H9 (cell line): ENCODE measurements around the gene TCF7L2. TPM values are rescaled to one million over a fixed set of nuclear protein-coding genes. Genes with fewer than 3 reads are reported as not detected.

Experiments used
- DNase-seq: peaks from one replicate; pipeline ENCODE4 v3.0.0-alpha.2; 2017
- H2AFZ ChIP-seq: one replicate; pipeline ENCODE4 v1.6.1; 2013; ENCODE audit warnings: mild to moderate bottlenecking, low read length, control low read depth, moderate library complexity
- H2AK5ac ChIP-seq: 2 replicates; pipeline ENCODE4 v1.6.1; 2013; ENCODE audit warnings: low read length, control low read depth, mixed read lengths; ENCODE audit not compliant: insufficient read length
- H2BK120ac ChIP-seq: one replicate; pipeline ENCODE4 v1.6.1; 2013; ENCODE audit warnings: low read depth, mild to moderate bottlenecking, low read length, control low read depth, inconsistent platforms; ENCODE audit not compliant: poor library complexity, severe bottlenecking
- H2BK12ac ChIP-seq: 2 replicates; pipeline ENCODE4 v1.6.1; 2013; ENCODE audit warnings: low read length, control low read depth, mixed read lengths, low read depth; ENCODE audit not compliant: insufficient read length
- H2BK15ac ChIP-seq: 2 replicates; pipeline ENCODE4 v1.6.1; 2013; ENCODE audit warnings: low read depth, low read length, control low read depth
- H2BK20ac ChIP-seq: one replicate; pipeline ENCODE4 v1.6.1; 2013; ENCODE audit warnings: low read depth, mild to moderate bottlenecking, low read length, control low read depth, inconsistent platforms; ENCODE audit not compliant: poor library complexity, severe bottlenecking
- H2BK5ac ChIP-seq: 2 replicates; pipeline ENCODE4 v1.6.1; 2013; ENCODE audit warnings: low read length, control low read depth, mixed read lengths; ENCODE audit not compliant: insufficient read length
- H3K14ac ChIP-seq: 2 replicates; pipeline ENCODE4 v1.6.1; 2013; ENCODE audit warnings: low read length, control low read depth; ENCODE audit not compliant: insufficient read depth
- H3K18ac ChIP-seq: 2 replicates; pipeline ENCODE4 v1.6.1; 2013; ENCODE audit warnings: low read depth, mild to moderate bottlenecking, mixed read lengths, low read length, control low read depth; ENCODE audit not compliant: insufficient read length
- H3K23ac ChIP-seq: 2 replicates; pipeline ENCODE4 v1.6.1; 2013; ENCODE audit warnings: low read length, control low read depth, mixed read lengths, low read depth; ENCODE audit not compliant: insufficient read length
- H3K23me2 ChIP-seq: 2 replicates; pipeline ENCODE4 v1.6.1; 2013; ENCODE audit warnings: low read depth, mild to moderate bottlenecking, mixed read lengths, low read length, control low read depth; ENCODE audit not compliant: insufficient read length, poor library complexity, severe bottlenecking
- H3K27ac ChIP-seq: 2 replicates; pipeline ENCODE4 v1.5.1; 2013; ENCODE audit warnings: low read length, control low read depth, mixed read lengths, low read depth; ENCODE audit not compliant: insufficient read length
- H3K27me3 ChIP-seq: 2 replicates; pipeline ENCODE4 v1.6.1; 2013; ENCODE audit warnings: low read length, control low read depth, inconsistent platforms; ENCODE audit not compliant: insufficient read depth
- H3K4ac ChIP-seq: 2 replicates; pipeline ENCODE4 v1.6.1; 2013; ENCODE audit warnings: low read depth, mild to moderate bottlenecking, control low read depth, inconsistent platforms, low read length, moderate library complexity
- H3K4me1 ChIP-seq: 2 replicates; pipeline ENCODE4 v1.6.1; 2013; ENCODE audit warnings: low read length, control low read depth, inconsistent platforms; ENCODE audit not compliant: insufficient read depth
- H3K4me2 ChIP-seq: 2 replicates; pipeline ENCODE4 v1.6.1; 2013; ENCODE audit warnings: low read length, control low read depth, mixed read lengths; ENCODE audit not compliant: insufficient read length, insufficient read depth
- H3K56ac ChIP-seq: 2 replicates; pipeline ENCODE4 v1.6.1; 2013; ENCODE audit warnings: low read depth, mild to moderate bottlenecking, mixed read lengths, low read length, control low read depth; ENCODE audit not compliant: insufficient read length
- H3K79me1 ChIP-seq: 2 replicates; pipeline ENCODE4 v1.6.1; 2013; ENCODE audit warnings: low read depth, mild to moderate bottlenecking, moderate library complexity, low read length, control low read depth, inconsistent platforms; ENCODE audit not compliant: insufficient read depth, poor library complexity, severe bottlenecking
- H3K79me2 ChIP-seq: 2 replicates; pipeline ENCODE4 v1.6.1; 2013; ENCODE audit warnings: low read length, control low read depth, inconsistent platforms; ENCODE audit not compliant: insufficient read depth
- H3K9ac ChIP-seq: 2 replicates; pipeline ENCODE4 v1.6.1; 2013; ENCODE audit warnings: low read length, control low read depth, mixed read lengths; ENCODE audit not compliant: insufficient read length; ENCODE audit errors: extremely low read depth
- H3K9me3 ChIP-seq: one replicate; pipeline ENCODE4 v1.6.1; 2013; ENCODE audit warnings: low read depth, low read length, inconsistent platforms; ENCODE audit not compliant: control insufficient read depth
- H3T11ph ChIP-seq: one replicate; pipeline ENCODE4 v1.6.1; 2013; ENCODE audit warnings: mild to moderate bottlenecking, low read length, control low read depth, inconsistent platforms
- H4K20me1 ChIP-seq: one replicate; pipeline ENCODE4 v1.6.1; 2013; ENCODE audit not compliant: control insufficient read depth, insufficient read length, insufficient read depth
- H4K5ac ChIP-seq: 2 replicates; pipeline ENCODE4 v1.6.1; 2013; ENCODE audit warnings: low read depth, mild to moderate bottlenecking, mixed read lengths, low read length, control low read depth; ENCODE audit not compliant: insufficient read length
- H4K8ac ChIP-seq: replicated peaks from 2 replicates; pipeline ENCODE4 v1.6.1; 2013; ENCODE audit warnings: low read length, control low read depth, mixed read lengths, low read depth; ENCODE audit not compliant: insufficient read length
- H4K91ac ChIP-seq: 2 replicates; pipeline ENCODE4 v1.6.1; 2013; ENCODE audit warnings: low read depth, mild to moderate bottlenecking, moderate library complexity, mixed read lengths, low read length, control low read depth; ENCODE audit not compliant: insufficient read length
- H3K27ac Mint-ChIP-seq, 3 experiments: 2 replicates in 2 of 3; 3 replicates in 1 of 3; pipeline ENCODE4 v1.8.0; 2020 to 2021; ENCODE audit warnings: mixed read lengths in 3 of 3, mild to moderate bottlenecking in 1 of 3, moderate library complexity in 1 of 3
- H3K27me3 Mint-ChIP-seq: 2 replicates; pipeline ENCODE4 v1.8.0; 2021; ENCODE audit warnings: low read depth, mild to moderate bottlenecking, moderate library complexity, mixed read lengths
- H3K36me3 Mint-ChIP-seq, 3 experiments: 2 replicates in 2 of 3; 3 replicates in 1 of 3; pipeline ENCODE4 v1.8.0; 2020 to 2021; ENCODE audit warnings: low read depth in 3 of 3, mixed read lengths in 3 of 3; ENCODE audit not compliant: insufficient read depth in 1 of 3
- H3K4me1 Mint-ChIP-seq, 2 experiments: 2 replicates each; pipeline ENCODE4 v1.8.0; 2020; ENCODE audit warnings: mixed read lengths in 2 of 2
- H3K4me3 Mint-ChIP-seq, 2 experiments: 2 replicates in 1 of 2; 3 replicates in 1 of 2; pipeline ENCODE4 v1.8.0; 2020 to 2021; ENCODE audit warnings: mild to moderate bottlenecking in 2 of 2, mixed read lengths in 2 of 2, moderate library complexity in 1 of 2
- H3K9me3 Mint-ChIP-seq, 2 experiments: 2 replicates in 1 of 2; 3 replicates in 1 of 2; pipeline ENCODE4 v1.8.0; 2020; ENCODE audit warnings: mild to moderate bottlenecking in 2 of 2, mixed read lengths in 2 of 2, moderate library complexity in 1 of 2
- CTCF ChIP-seq: fragments of 200-600 bp; sonication (generic); conservative IDR thresholded peaks from 3 replicates; pipeline ENCODE4 v1.8.0; 2021; ENCODE audit warnings: antibody characterized with exemption, mild to moderate bottlenecking
- WGBS: extraction: QIAGEN DNeasy Blood & Tissue Kit; methylation state at CpG from one replicate; pipeline ENCODE4 v1.1.7; 2013; ENCODE audit warnings: missing lambda C conversion rate, low lambda C conversion rate, mixed read lengths; ENCODE audit not compliant: insufficient read length; ENCODE audit errors: extremely low coverage; 5-methylcytosine and 5-hydroxymethylcytosine counted together
- total RNA-seq: library from RNA; stranded (reverse); gene quantifications from 2 replicates; pipeline ENCODE4 v1.2.1, GENCODE V29; 2021

The TCF7L2 gene
- total RNA-seq, 1 experiment from 2014 or later = 71.1 TPM

DNA sequence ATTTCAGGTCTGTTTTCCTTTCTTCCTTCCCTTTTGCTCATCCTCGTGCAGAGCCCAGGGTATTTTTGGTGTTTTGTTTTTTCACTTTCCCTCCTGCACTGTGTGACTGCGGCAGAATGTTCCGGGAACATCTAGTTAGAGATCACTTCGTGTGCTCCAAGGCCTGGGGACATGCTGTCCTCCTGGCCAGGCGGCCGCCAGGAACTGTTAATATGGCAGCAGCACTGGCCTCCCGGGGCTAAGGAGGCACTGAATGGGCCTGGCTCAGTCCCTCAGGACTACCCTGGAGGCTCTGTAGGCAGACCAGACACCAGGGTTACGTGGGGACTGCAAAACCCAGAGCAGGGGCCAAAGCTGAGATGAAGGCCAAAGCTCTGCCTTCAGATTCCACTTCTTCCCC lies 43.1 kb upstream of the TCF7L2 start:
- Histone ChIP-seq H4K20me1 (no peaks in the 10 kb centered on the region), H2BK120ac (no peak overlapping the region), H3K23ac (no peak overlapping the region), H3K23me2 (no peaks in the 10 kb centered on the region), H4K91ac (no peak overlapping the region), H3K14ac (no peak overlapping the region), H3K79me1 (no peaks in the 10 kb centered on the region), H3K27me3 (no peaks in the 10 kb centered on the region), H2BK12ac (no peak overlapping the region), H2BK20ac (no peak overlapping the region), H2BK5ac (no peak overlapping the region), H2AK5ac (no peak overlapping the region), H2AFZ (no peak overlapping the region), H3K4ac (no peak overlapping the region), H3K4me1 (no peaks in the 10 kb centered on the region), H3K9me3 (no peaks in the 10 kb centered on the region), H3K27ac (no peak overlapping the region), H3K79me2 (no peaks in the 10 kb centered on the region), H3K56ac (no peak overlapping the region), H3T11ph (no peak overlapping the region), H3K9ac (no peak overlapping the region), H2BK15ac (no peak overlapping the region), H3K4me2 (no peak overlapping the region), H3K18ac (no peak overlapping the region), H4K5ac (no peak overlapping the region), H4K8ac (no peak overlapping the region)
- TF ChIP-seq CTCF = no peak
- Mint-ChIP-seq H3K4me3 (no peak overlapping the region), H3K27ac (no peak overlapping the region), H3K9me3 (no peaks in the 10 kb centered on the region), H3K4me1 (peaks cover 3 to 6% of the 10 kb centered on the region in 2 experiments; a peak in 3 of 4 replicates), H3K36me3 (no peaks in the 10 kb centered on the region), H3K27me3 (peaks cover 9% of the 10 kb centered on the region)
- WGBS = no CpG with 5 or more reads among the region's 8 CpGs
- no peak for DNase-seq
